Measurements from ENCODE around the gene SLC32A1. TPM values are rescaled to one million over a fixed set of nuclear protein-coding genes. Genes with fewer than 3 reads are reported as not detected.

The SLC32A1 gene
- total RNA-seq, 2 donors from 2014 or later: not detected

GRCh38 chr20:38728911-38729642 lies 4.8 kb downstream of the SLC32A1 start:
- DNase-seq (no peak), ATAC-seq (no peak)
- Mint-ChIP-seq H3K4me1 (peaks cover 46% of the 10 kb centered on the region), H3K27me3 (peaks cover 93% of the 10 kb centered on the region), H3K27ac (peak overlapping the region; percentile 77), H3K4me3 (peak overlapping the region; percentile 72), H3K36me3 (ENCODE audit: low read depth) (peaks cover 19% of the 10 kb centered on the region)
- no peaks in the 10 kb centered on the region for H3K9me3 ChIP-seq (ENCODE audit: control insufficient read depth, low read length, poor library complexity, severe bottlenecking)

DNA sequence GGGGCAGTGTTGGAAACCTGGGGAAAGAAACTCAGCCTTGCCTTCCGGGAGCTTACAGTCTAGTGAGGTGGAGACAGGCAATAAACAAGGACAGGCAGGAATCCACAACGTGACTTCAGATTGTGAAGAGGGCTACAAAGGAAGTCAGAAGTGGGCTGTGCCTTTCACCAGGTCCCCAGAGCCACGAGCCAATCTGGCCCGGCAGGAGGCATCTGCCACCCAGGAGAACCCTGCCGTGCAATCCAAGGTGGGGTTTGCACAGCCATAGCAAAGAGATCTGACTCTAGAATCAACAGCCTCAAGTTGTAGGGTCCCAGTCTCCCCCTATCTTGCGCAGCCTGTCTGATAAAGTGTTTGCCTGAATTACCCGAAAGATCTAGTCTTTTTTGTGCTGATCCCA lies 5.5 kb downstream of the SLC32A1 start:
- Mint-ChIP-seq H3K27me3 (peaks cover 96% of the 10 kb centered on the region), H3K4me3 (peak overlapping the region; percentile 80), H3K36me3 (ENCODE audit: low read depth) (peaks cover 21% of the 10 kb centered on the region), H3K4me1 (peaks cover 45% of the 10 kb centered on the region), H3K27ac (peak overlapping the region; percentile 77)
- DNase-seq: no peak
- H3K9me3 ChIP-seq (ENCODE audit: control insufficient read depth, low read length, poor library complexity, severe bottlenecking): no peaks in the 10 kb centered on the region
- ATAC-seq: no peak

DNA sequence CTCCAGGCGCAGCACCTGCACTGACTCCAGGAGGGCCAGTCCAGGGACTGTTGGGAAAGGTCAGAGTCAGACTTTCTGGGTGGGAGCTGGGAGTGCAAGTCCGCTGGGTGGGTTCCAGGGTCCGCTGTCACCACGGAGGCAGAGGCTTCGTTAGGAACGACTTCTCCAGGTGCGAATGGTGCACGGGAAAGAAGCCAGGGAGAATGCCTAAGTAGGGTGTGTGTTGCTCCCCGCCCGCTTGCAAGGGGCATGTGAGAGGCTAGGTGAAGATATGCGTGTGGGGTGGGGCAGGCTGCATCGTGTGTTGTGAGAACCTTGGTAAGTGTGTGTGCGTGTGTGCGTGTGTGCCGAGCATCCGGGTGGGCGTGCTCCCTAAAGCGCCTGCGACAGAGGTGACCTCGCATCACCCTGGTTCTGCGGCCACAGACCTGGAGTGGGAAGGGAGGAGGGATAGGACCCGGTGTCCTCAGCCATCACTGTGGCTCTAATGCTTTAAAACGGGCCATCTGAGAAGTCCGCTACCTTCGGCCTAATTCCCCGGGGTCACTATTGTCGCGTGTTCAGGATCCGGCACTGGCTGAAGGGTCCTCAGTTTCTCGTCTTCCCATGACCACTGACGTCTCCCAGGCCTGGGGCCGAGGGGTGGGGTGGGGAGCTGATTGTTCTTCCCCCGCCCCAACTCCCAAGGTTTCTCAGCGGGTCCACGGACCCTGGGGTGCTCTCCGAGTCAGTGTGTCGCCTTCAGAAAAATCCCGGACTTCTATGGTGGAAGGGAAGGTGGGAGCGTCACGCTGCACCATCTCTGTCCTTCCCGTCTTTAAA lies 6.1 kb downstream of the SLC32A1 start:
- H3K4me3 Mint-ChIP-seq: peak overlapping the region; percentile 83
- peaks cover 21% of the 10 kb centered on the region for H3K36me3 Mint-ChIP-seq (ENCODE audit: low read depth)
- peaks cover 42% of the 10 kb centered on the region for H3K4me1 Mint-ChIP-seq
- no peak for DNase-seq
- peaks cover 96% of the 10 kb centered on the region for H3K27me3 Mint-ChIP-seq
- H3K27ac Mint-ChIP-seq: peak overlapping the region; percentile 77
- ATAC-seq: no peak
- H3K9me3 ChIP-seq (ENCODE audit: control insufficient read depth, low read length, poor library complexity, severe bottlenecking): no peaks in the 10 kb centered on the region

- peaks cover 24% of the 10 kb centered on the region for H3K36me3 Mint-ChIP-seq (ENCODE audit: low read depth)
- H3K9me3 ChIP-seq (ENCODE audit: control insufficient read depth, low read length, poor library complexity, severe bottlenecking): no peaks in the 10 kb centered on the region
- H3K27ac Mint-ChIP-seq: peak overlapping the region; percentile 77
- peak overlapping the region; percentile 83 for H3K4me3 Mint-ChIP-seq
- peaks cover 35% of the 10 kb centered on the region for H3K4me1 Mint-ChIP-seq
- H3K27me3 Mint-ChIP-seq: peaks cover 96% of the 10 kb centered on the region
- peak; percentile 62 to 75 (median 70) for DNase-seq
- peak; percentile 84 for ATAC-seq
Measured at GRCh38 chr20:38730989-38731737, 6.9 kb downstream of the SLC32A1 start.

- no peaks in the 10 kb centered on the region for H3K9me3 ChIP-seq (ENCODE audit: control insufficient read depth, low read length, poor library complexity, severe bottlenecking)
- H3K36me3 Mint-ChIP-seq (ENCODE audit: low read depth): peaks cover 22% of the 10 kb centered on the region
- peaks cover 32% of the 10 kb centered on the region for H3K4me1 Mint-ChIP-seq
- DNase-seq (no peak), ATAC-seq (no peak)
- peak overlapping the region; percentile 77 for H3K27ac Mint-ChIP-seq
- H3K4me3 Mint-ChIP-seq: peak overlapping the region; percentile 83
- H3K27me3 Mint-ChIP-seq: peaks cover 96% of the 10 kb centered on the region
Measured at GRCh38 chr20:38731738-38732113, 7.4 kb downstream of the SLC32A1 start.

DNA sequence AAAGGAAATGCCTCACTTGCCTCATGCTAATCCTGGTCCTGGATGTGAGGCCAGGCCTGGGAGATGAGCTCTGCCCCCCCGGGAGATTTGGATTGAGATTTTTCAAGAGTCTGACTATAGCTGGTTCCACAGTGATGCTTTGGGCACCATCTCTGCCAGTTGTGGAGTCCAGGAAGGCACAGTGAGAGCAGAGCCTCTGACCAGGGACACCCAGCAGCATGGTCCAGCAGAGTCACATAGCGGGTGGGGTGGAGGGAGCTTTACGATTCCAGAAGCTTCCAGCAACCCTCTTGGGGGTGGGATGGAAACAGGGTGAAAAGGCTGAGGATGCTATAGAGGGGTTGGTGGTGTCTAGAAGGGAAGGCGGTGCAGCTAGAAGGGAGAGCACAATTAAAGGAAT lies 8.7 kb downstream of the SLC32A1 start:
- no peaks in the 10 kb centered on the region for H3K9me3 ChIP-seq (ENCODE audit: control insufficient read depth, low read length, poor library complexity, severe bottlenecking)
- ATAC-seq (no peak), DNase-seq (no peak)
- H3K27ac Mint-ChIP-seq: no peak overlapping the region
- peaks cover 90% of the 10 kb centered on the region for H3K27me3 Mint-ChIP-seq
- peaks cover 24% of the 10 kb centered on the region for H3K4me1 Mint-ChIP-seq
- H3K36me3 Mint-ChIP-seq (ENCODE audit: low read depth): peaks cover 15% of the 10 kb centered on the region
- H3K4me3 Mint-ChIP-seq: no peak overlapping the region

- H3K27ac Mint-ChIP-seq: no peak overlapping the region
- DNase-seq (no peak), ATAC-seq (no peak)
- peaks cover 10% of the 10 kb centered on the region for H3K36me3 Mint-ChIP-seq (ENCODE audit: low read depth)
- H3K4me1 Mint-ChIP-seq: peaks cover 13% of the 10 kb centered on the region
- H3K27me3 Mint-ChIP-seq: peaks cover 86% of the 10 kb centered on the region
- no peaks in the 10 kb centered on the region for H3K9me3 ChIP-seq (ENCODE audit: control insufficient read depth, low read length, poor library complexity, severe bottlenecking)
- no peak overlapping the region for H3K4me3 Mint-ChIP-seq
Measured at GRCh38 chr20:38735172-38735571, 10.9 kb downstream of the SLC32A1 start.

DNA sequence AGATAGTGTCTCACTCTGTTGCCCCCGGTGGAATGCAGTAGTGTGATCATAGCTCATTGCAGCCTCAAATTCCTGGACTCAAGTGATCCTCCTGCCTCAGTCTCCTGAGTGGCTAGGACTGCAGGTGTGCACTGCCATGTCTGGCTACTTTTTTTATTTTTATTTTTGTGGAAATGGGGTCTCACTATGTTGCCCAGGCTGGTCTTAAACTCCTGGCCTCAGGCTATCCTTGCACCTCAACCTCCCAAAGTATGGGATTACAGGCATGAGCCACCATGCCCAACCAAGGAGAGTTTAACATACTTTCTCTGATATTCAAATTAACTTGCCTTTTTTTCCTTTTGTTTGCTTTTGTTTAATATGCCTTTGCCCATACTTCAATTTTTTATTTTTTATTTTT lies 13.6 kb downstream of the SLC32A1 start:
- ATAC-seq (no peak), DNase-seq (no peak)
- H3K27me3 Mint-ChIP-seq: peaks cover 89% of the 10 kb centered on the region
- no peak overlapping the region for H3K4me3 Mint-ChIP-seq
- H3K9me3 ChIP-seq (ENCODE audit: control insufficient read depth, low read length, poor library complexity, severe bottlenecking): no peaks in the 10 kb centered on the region
- H3K36me3 Mint-ChIP-seq (ENCODE audit: low read depth): peaks cover 10% of the 10 kb centered on the region
- peaks cover 5% of the 10 kb centered on the region for H3K4me1 Mint-ChIP-seq
- H3K27ac Mint-ChIP-seq: no peak overlapping the region

- no peak overlapping the region for H3K27ac Mint-ChIP-seq
- no peaks in the 10 kb centered on the region for H3K9me3 ChIP-seq (ENCODE audit: control insufficient read depth, low read length, poor library complexity, severe bottlenecking)
- H3K4me1 Mint-ChIP-seq: peaks cover 14% of the 10 kb centered on the region
- no peak overlapping the region for H3K4me3 Mint-ChIP-seq
- DNase-seq (no peak), ATAC-seq (no peak)
- peaks cover 27% of the 10 kb centered on the region for H3K27me3 Mint-ChIP-seq
- peaks cover 2% of the 10 kb centered on the region for H3K36me3 Mint-ChIP-seq (ENCODE audit: low read depth)
Measured at GRCh38 chr20:38745757-38746156, 21.5 kb downstream of the SLC32A1 start.

DNA sequence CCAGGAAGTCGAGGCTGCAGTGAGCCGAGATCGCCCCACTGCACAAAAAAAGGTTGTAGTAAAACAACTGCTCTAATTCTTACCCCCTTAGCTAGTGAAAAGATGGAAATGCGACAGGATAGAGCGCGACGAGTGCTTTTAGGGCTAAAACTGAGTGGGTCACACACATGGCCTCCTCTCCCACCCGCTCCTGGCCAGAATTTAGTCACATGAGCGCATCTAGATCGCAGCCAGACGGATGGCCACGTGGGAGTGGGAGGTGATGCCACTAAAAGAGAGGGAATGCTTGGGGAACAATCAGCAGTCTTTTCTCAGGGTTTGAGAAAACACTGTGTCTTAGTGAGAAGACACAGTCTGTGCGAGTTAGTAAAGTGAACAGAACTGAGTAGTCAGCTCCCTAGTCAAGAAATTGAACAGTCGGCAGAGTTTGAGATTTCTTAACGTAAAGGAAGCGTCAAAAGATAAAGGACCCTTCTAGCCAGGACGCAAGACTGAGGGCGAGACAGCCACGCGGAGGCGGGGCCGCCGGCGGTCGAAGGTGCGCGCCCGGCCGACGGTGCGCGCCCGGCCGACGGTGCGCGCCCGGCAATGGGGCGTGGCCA lies 23.3 kb downstream of the SLC32A1 start:
- Mint-ChIP-seq H3K27me3 (peaks cover 8% of the 10 kb centered on the region), H3K4me3 (peak overlapping the region; percentile 95), H3K36me3 (ENCODE audit: low read depth) (no peaks in the 10 kb centered on the region), H3K27ac (peak overlapping the region; percentile 92), H3K4me1 (peaks cover 17% of the 10 kb centered on the region)
- no peak for DNase-seq
- no peak for ATAC-seq
- no peaks in the 10 kb centered on the region for H3K9me3 ChIP-seq (ENCODE audit: control insufficient read depth, low read length, poor library complexity, severe bottlenecking)

DNA sequence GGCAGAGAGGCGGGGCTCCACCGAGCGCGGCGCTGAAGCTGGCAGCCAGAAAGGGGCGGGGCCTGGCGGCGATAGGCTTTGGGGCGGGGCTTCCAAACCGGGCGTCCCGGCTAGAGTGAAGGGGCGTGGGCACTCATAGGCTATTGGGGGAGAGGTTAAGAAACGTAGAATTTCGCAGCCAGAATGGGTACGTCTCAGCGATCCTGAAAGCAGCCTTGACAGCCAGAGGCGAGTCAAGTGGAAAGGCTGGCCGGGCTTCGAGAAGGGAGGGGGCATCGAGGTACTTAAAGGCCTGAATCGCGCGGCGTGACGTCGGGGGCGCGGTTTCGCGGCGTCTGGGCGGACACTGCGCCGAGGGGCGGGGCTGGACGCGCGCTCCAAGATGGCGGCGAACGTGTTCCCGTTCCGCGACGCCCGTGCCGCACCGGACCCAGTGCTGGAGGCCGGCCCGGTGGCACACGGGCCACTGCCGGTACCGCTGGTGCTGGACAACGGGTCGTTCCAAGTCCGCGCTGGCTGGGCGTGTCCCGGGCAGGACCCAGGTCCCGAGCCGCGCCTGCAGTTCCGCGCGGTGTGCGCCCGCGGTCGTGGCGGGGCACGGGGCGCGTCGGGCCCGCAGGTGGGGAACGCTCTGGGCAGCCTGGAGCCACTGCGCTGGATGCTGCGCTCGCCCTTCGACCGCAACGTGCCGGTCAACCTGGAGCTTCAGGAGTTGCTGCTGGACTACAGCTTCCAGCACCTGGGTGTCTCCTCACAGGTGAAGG lies 24.0 kb downstream of the SLC32A1 start, which contains the start of gene ACTR5:
Gene ACTR5, plus strand, starts transcription at position 364 of the 764 bp plus-strand sequence. Its CDS starts 19 bp downstream, at position 383.
- DNase-seq (peak; percentile 96 to 98 (median 97)), ATAC-seq (peak; percentile 90)
- Mint-ChIP-seq H3K36me3 (ENCODE audit: low read depth) (peaks cover 2% of the 10 kb centered on the region), H3K4me3 (peak within 1 kb of the TSS; percentile 95), H3K27me3 (peaks cover 6% of the 10 kb centered on the region), H3K27ac (peak within 1 kb of the TSS; percentile 92), H3K4me1 (peaks cover 17% of the 10 kb centered on the region)
- no peaks in the 10 kb centered on the region for H3K9me3 ChIP-seq (ENCODE audit: control insufficient read depth, low read length, poor library complexity, severe bottlenecking)

DNA sequence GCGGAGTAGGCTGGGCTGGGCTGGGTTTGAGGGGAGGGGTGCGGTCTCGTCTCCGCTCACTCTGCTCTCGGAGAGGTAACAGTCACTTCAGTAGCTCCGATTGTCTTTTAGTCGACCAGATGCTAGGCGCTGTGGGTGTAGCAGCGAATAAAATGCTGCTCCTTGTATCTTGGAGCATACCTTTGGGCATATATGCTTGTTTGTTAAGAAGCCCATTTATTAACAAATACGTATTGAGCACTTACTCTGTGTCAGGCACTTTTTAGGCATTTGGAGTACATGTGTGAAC lies 24.5 kb downstream of the SLC32A1 start:
- Mint-ChIP-seq H3K4me3 (peak overlapping the region; percentile 95), H3K27ac (peak overlapping the region; percentile 80)
- DNase-seq: peak in 1 of 3 donors; percentile 20

More for the DNA sequence above, 24.5 kb downstream of the SLC32A1 start:
- peak; percentile 39 for ATAC-seq
- H3K9me3 ChIP-seq (ENCODE audit: control insufficient read depth, low read length, poor library complexity, severe bottlenecking): no peaks in the 10 kb centered on the region
- H3K27me3 Mint-ChIP-seq: peaks cover under 1% of the 10 kb centered on the region
- peaks cover 17% of the 10 kb centered on the region for H3K4me1 Mint-ChIP-seq
- peaks cover 2% of the 10 kb centered on the region for H3K36me3 Mint-ChIP-seq (ENCODE audit: low read depth)
